Heart left ventricle (tissue), 13 donors: ENCODE data around the gene LGALS4.

Experiments
- CTCF ChIP-seq, 12 donors: fragments of 200-600 bp; sonication (generic) in 4 of 12; IDR thresholded peaks; one replicate each; pipeline versions ENCODE4 v1.5.0 to v1.8.0; 2018 to 2022; ENCODE audit warnings: antibody characterized with exemption in 12 of 12, mild to moderate bottlenecking in 5 of 12
- POLR2A ChIP-seq, 2 donors: fragments of 450-650 bp; IDR thresholded peaks; one replicate each; pipeline ENCODE4 v1.6.1; 2017; ENCODE audit warnings: antibody characterized with exemption in 2 of 2, mild to moderate bottlenecking in 2 of 2, moderate library complexity in 2 of 2
- donor health status: ischemic (EF 13 %, LVEDD 7.1; RV severe dilation, severe dysfunction).
- donor health status: DM: no; HTN: yes; CAD: no.
- donor health status: DM: no; HTN: no; CAD: no.
- donor health status: ischemic (EF 25% LVEDD 6.9; RV normal size, moderate dysfunction).
- donor health status: ischemic (EF 25% LVEDD 5.7; RV mildly dilated, moderate dysfunction).
- donor health status: ischemic (EF 35%, LVEDD 5.7; RV mildly dilated, moderate dysfunction).
- donor health status: nonischemic (EF 11% LVEDD 7.7; RV severe dilation, severe dysfunction).
- donor health status: DM: yes; HTN: yes; CAD: no.
- donor health status: PGD.
- donor health status: ischemic (EF 29% LVEDD 5.4; RV normal size, mild dysfunction).
- donor health status: nonischemic (EF 23%, LVEDD 6.1; RV moderate dilation, normal function).

- TF ChIP-seq POLR2A (IDR thresholded peaks at IDR 0.05) (no peak), CTCF (IDR thresholded peaks at IDR 0.05) (no peak)
Observed at GRCh38 chr19:38853214-38853613, 40.5 kb upstream of the LGALS4 start.
